Thyroid gland (tissue), 4 donors: Measurements from ENCODE around the gene EPHX1.

ENCODE experiments used
- CTCF ChIP-seq, 6 experiments: fragments of 200-600 bp in 3 of 6; fragments of 450-650 bp in 3 of 6; sonication (generic) in 3 of 6; IDR thresholded peaks; one replicate each; pipeline ENCODE4 v1.5.1; 2016 to 2019; ENCODE audit warnings: antibody characterized with exemption in 6 of 6, mild to moderate bottlenecking in 2 of 6, inconsistent platforms in 1 of 6, moderate library complexity in 1 of 6
- POLR2A ChIP-seq, 2 donors: fragments of 450-650 bp; IDR thresholded peaks; one replicate each; pipeline ENCODE4 v1.6.1; 2017; ENCODE audit warnings: antibody characterized with exemption in 2 of 2, mild to moderate bottlenecking in 2 of 2, moderate library complexity in 1 of 2

- TF ChIP-seq CTCF (IDR thresholded peaks at IDR 0.05) (no peak), POLR2A (IDR thresholded peaks at IDR 0.05) (no peak)
Observed at GRCh38 chr1:225762002-225762441, 47.9 kb upstream of the EPHX1 start.
